ENCODE data around the gene OTUD3. TPM values are rescaled to one million over a fixed set of nuclear protein-coding genes. Genes with fewer than 3 reads are reported as not detected.

OTUD3 gene
- total and polyA plus RNA-seq, 9 of the 15 experiments (the other 6 are each of a cell fraction or from before 2014, with no cell fraction given), result 2.0 to 16.6 (median 11.0) TPM

DNA sequence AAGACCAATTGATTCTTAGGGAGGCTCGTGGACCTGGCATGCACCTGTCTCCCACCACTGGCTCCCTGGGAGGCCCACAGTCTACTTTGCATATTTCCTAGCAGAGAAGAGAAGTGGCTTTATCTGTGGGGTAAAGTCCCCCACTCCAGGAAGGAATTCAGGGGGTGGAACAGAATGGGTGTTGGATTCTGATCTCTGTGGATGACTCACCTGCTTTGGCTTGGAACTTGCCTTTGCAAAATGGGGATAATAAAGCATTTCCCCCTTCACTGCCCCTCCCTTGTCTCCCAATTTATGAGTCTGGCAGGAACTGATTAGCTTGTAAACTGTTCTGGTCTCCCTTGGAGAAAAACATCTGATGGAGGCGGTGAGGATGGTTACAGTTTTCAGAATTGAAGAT, 21.2 kb upstream of the OTUD3 start (continued):
- TF ChIP-seq, protein P1, sequence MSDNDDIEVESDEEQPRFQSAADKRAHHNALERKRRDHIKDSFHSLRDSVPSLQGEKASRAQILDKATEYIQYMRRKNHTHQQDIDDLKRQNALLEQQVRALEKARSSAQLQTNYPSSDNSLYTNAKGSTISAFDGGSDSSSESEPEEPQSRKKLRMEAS (CRISPR knock-in tag; IDR thresholded peaks at IDR 0.05), result no peak
- TF ChIP-seq ZNF778 (CRISPR knock-in tag; IDR thresholded peaks at IDR 0.05) (no peak), ZNF23 (CRISPR knock-in tag; IDR thresholded peaks at IDR 0.05) (no peak), KAT8 (IDR thresholded peaks at IDR 0.05; ENCODE audit: low read depth) (no peak), ZNF134 (CRISPR knock-in tag; conservative IDR thresholded peaks at IDR 0.05) (no peak), SMARCA5 (IDR thresholded peaks at IDR 0.05) (no peak), POLR2A (conservative IDR thresholded peaks at IDR 0.05) (no peak), SMARCA4 (IDR thresholded peaks at IDR 0.05) (peak; percentile 85), POLR2G (IDR thresholded peaks at IDR 0.05; ENCODE audit: low read depth, low read length) (no peak), DIDO1 (tag; IDR thresholded peaks at IDR 0.05; ENCODE audit: low read depth) (no peak), HNRNPK (IDR thresholded peaks at IDR 0.05; ENCODE audit: low read depth, low read length, poor library complexity, severe bottlenecking) (no peak), STAG1 (CRISPR knock-in tag; IDR thresholded peaks at IDR 0.05; ENCODE audit: borderline replicate concordance) (no peak)
- TF ChIP-seq, protein P2, sequence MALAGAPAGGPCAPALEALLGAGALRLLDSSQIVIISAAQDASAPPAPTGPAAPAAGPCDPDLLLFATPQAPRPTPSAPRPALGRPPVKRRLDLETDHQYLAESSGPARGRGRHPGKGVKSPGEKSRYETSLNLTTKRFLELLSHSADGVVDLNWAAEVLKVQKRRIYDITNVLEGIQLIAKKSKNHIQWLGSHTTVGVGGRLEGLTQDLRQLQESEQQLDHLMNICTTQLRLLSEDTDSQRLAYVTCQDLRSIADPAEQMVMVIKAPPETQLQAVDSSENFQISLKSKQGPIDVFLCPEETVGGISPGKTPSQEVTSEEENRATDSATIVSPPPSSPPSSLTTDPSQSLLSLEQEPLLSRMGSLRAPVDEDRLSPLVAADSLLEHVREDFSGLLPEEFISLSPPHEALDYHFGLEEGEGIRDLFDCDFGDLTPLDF (CRISPR knock-in tag; IDR thresholded peaks at IDR 0.05), result no peak
- TF ChIP-seq, protein P3, sequence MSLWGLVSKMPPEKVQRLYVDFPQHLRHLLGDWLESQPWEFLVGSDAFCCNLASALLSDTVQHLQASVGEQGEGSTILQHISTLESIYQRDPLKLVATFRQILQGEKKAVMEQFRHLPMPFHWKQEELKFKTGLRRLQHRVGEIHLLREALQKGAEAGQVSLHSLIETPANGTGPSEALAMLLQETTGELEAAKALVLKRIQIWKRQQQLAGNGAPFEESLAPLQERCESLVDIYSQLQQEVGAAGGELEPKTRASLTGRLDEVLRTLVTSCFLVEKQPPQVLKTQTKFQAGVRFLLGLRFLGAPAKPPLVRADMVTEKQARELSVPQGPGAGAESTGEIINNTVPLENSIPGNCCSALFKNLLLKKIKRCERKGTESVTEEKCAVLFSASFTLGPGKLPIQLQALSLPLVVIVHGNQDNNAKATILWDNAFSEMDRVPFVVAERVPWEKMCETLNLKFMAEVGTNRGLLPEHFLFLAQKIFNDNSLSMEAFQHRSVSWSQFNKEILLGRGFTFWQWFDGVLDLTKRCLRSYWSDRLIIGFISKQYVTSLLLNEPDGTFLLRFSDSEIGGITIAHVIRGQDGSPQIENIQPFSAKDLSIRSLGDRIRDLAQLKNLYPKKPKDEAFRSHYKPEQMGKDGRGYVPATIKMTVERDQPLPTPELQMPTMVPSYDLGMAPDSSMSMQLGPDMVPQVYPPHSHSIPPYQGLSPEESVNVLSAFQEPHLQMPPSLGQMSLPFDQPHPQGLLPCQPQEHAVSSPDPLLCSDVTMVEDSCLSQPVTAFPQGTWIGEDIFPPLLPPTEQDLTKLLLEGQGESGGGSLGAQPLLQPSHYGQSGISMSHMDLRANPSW (CRISPR knock-in tag; IDR thresholded peaks at IDR 0.05), result no peak
- TF ChIP-seq, protein P4, sequence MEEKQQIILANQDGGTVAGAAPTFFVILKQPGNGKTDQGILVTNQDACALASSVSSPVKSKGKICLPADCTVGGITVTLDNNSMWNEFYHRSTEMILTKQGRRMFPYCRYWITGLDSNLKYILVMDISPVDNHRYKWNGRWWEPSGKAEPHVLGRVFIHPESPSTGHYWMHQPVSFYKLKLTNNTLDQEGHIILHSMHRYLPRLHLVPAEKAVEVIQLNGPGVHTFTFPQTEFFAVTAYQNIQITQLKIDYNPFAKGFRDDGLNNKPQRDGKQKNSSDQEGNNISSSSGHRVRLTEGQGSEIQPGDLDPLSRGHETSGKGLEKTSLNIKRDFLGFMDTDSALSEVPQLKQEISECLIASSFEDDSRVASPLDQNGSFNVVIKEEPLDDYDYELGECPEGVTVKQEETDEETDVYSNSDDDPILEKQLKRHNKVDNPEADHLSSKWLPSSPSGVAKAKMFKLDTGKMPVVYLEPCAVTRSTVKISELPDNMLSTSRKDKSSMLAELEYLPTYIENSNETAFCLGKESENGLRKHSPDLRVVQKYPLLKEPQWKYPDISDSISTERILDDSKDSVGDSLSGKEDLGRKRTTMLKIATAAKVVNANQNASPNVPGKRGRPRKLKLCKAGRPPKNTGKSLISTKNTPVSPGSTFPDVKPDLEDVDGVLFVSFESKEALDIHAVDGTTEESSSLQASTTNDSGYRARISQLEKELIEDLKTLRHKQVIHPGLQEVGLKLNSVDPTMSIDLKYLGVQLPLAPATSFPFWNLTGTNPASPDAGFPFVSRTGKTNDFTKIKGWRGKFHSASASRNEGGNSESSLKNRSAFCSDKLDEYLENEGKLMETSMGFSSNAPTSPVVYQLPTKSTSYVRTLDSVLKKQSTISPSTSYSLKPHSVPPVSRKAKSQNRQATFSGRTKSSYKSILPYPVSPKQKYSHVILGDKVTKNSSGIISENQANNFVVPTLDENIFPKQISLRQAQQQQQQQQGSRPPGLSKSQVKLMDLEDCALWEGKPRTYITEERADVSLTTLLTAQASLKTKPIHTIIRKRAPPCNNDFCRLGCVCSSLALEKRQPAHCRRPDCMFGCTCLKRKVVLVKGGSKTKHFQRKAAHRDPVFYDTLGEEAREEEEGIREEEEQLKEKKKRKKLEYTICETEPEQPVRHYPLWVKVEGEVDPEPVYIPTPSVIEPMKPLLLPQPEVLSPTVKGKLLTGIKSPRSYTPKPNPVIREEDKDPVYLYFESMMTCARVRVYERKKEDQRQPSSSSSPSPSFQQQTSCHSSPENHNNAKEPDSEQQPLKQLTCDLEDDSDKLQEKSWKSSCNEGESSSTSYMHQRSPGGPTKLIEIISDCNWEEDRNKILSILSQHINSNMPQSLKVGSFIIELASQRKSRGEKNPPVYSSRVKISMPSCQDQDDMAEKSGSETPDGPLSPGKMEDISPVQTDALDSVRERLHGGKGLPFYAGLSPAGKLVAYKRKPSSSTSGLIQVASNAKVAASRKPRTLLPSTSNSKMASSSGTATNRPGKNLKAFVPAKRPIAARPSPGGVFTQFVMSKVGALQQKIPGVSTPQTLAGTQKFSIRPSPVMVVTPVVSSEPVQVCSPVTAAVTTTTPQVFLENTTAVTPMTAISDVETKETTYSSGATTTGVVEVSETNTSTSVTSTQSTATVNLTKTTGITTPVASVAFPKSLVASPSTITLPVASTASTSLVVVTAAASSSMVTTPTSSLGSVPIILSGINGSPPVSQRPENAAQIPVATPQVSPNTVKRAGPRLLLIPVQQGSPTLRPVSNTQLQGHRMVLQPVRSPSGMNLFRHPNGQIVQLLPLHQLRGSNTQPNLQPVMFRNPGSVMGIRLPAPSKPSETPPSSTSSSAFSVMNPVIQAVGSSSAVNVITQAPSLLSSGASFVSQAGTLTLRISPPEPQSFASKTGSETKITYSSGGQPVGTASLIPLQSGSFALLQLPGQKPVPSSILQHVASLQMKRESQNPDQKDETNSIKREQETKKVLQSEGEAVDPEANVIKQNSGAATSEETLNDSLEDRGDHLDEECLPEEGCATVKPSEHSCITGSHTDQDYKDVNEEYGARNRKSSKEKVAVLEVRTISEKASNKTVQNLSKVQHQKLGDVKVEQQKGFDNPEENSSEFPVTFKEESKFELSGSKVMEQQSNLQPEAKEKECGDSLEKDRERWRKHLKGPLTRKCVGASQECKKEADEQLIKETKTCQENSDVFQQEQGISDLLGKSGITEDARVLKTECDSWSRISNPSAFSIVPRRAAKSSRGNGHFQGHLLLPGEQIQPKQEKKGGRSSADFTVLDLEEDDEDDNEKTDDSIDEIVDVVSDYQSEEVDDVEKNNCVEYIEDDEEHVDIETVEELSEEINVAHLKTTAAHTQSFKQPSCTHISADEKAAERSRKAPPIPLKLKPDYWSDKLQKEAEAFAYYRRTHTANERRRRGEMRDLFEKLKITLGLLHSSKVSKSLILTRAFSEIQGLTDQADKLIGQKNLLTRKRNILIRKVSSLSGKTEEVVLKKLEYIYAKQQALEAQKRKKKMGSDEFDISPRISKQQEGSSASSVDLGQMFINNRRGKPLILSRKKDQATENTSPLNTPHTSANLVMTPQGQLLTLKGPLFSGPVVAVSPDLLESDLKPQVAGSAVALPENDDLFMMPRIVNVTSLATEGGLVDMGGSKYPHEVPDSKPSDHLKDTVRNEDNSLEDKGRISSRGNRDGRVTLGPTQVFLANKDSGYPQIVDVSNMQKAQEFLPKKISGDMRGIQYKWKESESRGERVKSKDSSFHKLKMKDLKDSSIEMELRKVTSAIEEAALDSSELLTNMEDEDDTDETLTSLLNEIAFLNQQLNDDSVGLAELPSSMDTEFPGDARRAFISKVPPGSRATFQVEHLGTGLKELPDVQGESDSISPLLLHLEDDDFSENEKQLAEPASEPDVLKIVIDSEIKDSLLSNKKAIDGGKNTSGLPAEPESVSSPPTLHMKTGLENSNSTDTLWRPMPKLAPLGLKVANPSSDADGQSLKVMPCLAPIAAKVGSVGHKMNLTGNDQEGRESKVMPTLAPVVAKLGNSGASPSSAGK (IDR thresholded peaks at IDR 0.05), result no peak
